ENCODE measurements around the gene ATAD2B. TPM values are rescaled to one million over a fixed set of nuclear protein-coding genes. Genes with fewer than 3 reads are reported as not detected.

ATAD2B gene
- total and polyA plus RNA-seq, 4 donors, result 2.3 to 16.2 (median 11.5) TPM

GRCh38 chr2:23967846-23968245 is 40.9 kb upstream of the ATAD2B start:
- no peak for DNase-seq (ENCODE audit: low spot score)
- 98% methylated on average over 4 of the region's 4 CpGs for WGBS
- Histone ChIP-seq H3K4me3 (ENCODE audit: low read depth in 1 of 3, low read length in 3 of 3) (no peak overlapping the region), H3K9ac (ENCODE audit: low read depth in 1 of 2, low read length in 2 of 2) (no peak overlapping the region), H3K4me1 (ENCODE audit: control insufficient read depth in 4 of 4, insufficient read depth in 4 of 4, low read length in 3 of 4) (no peaks in the 10 kb centered on the region), H3K27me3 (ENCODE audit: control insufficient read depth in 4 of 4, insufficient read depth in 4 of 4, low read length in 3 of 4) (no peaks in the 10 kb centered on the region), H3K9me3 (ENCODE audit: control insufficient read depth in 4 of 4, low read length in 3 of 4) (no peaks in the 10 kb centered on the region), H3K36me3 (ENCODE audit: control insufficient read depth in 4 of 4, insufficient read depth in 3 of 4, low read depth in 1 of 4, low read length in 3 of 4) (peaks cover 0 to 2% (median 0%) of the 10 kb centered on the region in 4 donors), H3K27ac (ENCODE audit: low read depth in 1 of 2, low read length in 2 of 2) (no peak overlapping the region)
- TF ChIP-seq TAF1 (conservative IDR thresholded peaks at IDR 0.05) (no peak), ZBTB33 (IDR thresholded peaks at IDR 0.05) (no peak), HNF4G (IDR thresholded peaks at IDR 0.05) (no peak), FOXA2 (IDR thresholded peaks at IDR 0.05) (no peak), YY1 (IDR thresholded peaks at IDR 0.05) (no peak), ATF3 (IDR thresholded peaks at IDR 0.05) (no peak), GABPA (IDR thresholded peaks at IDR 0.05 in 1 of 2, conservative IDR thresholded peaks at IDR 0.05 in 1 of 2) (no peak), RAD21 (IDR thresholded peaks at IDR 0.05) (no peak), SP1 (IDR thresholded peaks at IDR 0.05) (no peak), RXRA (IDR thresholded peaks at IDR 0.05) (no peak), NR2F2 (IDR thresholded peaks at IDR 0.05) (no peak), HNF4A (conservative IDR thresholded peaks at IDR 0.05) (no peak)
- TF ChIP-seq, protein P1, sequence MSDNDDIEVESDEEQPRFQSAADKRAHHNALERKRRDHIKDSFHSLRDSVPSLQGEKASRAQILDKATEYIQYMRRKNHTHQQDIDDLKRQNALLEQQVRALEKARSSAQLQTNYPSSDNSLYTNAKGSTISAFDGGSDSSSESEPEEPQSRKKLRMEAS (IDR thresholded peaks at IDR 0.05), result no peak
- TF ChIP-seq, protein P2, sequence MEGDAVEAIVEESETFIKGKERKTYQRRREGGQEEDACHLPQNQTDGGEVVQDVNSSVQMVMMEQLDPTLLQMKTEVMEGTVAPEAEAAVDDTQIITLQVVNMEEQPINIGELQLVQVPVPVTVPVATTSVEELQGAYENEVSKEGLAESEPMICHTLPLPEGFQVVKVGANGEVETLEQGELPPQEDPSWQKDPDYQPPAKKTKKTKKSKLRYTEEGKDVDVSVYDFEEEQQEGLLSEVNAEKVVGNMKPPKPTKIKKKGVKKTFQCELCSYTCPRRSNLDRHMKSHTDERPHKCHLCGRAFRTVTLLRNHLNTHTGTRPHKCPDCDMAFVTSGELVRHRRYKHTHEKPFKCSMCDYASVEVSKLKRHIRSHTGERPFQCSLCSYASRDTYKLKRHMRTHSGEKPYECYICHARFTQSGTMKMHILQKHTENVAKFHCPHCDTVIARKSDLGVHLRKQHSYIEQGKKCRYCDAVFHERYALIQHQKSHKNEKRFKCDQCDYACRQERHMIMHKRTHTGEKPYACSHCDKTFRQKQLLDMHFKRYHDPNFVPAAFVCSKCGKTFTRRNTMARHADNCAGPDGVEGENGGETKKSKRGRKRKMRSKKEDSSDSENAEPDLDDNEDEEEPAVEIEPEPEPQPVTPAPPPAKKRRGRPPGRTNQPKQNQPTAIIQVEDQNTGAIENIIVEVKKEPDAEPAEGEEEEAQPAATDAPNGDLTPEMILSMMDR (IDR thresholded peaks at IDR 0.05; ENCODE audit: low read depth, low read length, missing input control), result no peak

DNA sequence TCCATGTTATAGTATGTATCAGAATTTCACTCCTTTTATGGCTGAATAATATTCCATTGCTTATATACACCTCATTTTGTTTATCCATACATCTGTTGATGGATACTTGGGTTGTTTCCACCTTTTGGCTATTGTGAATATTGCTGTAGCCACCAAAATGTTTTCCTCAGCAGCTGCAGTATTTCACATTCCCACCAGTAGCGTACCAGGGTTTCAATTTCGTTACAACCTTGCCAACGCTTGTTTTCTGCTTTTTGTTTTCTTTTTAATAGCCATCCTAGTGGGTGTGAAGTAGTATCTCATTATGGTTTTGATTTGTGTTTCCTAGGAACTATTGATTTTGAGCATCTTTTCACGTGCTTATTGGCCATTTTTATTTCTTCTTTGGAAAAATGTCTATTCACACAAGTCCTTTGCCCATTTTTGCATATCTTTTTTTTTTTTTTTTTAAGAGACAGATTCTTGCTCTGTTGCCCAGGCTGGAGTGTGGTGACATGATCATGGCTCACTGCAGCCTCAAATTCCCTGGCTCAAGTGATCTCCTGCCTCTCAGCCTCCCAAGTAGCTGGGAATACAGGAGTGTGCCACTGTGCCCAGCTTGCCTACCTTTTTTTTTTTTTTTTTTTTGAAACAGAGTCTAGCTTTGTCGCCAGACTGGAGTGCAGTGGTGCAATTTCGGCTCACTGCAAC is 27.5 kb upstream of the ATAD2B start:
- DNase-seq (ENCODE audit: low spot score), result no peak
- H3K9me3 ChIP-seq (ENCODE audit: control insufficient read depth in 4 of 4, low read length in 3 of 4), result no peaks in the 10 kb centered on the region
- no peak overlapping the region for H3K4me3 ChIP-seq (ENCODE audit: low read depth in 1 of 3, low read length in 3 of 3)
- H3K27me3 ChIP-seq (ENCODE audit: control insufficient read depth in 4 of 4, insufficient read depth in 4 of 4, low read length in 3 of 4), result no peaks in the 10 kb centered on the region
- TF ChIP-seq, protein P2 (IDR thresholded peaks at IDR 0.05; ENCODE audit: low read depth, low read length, missing input control), result no peak
- TF ChIP-seq GABPA (IDR thresholded peaks at IDR 0.05 in 1 of 2, conservative IDR thresholded peaks at IDR 0.05 in 1 of 2), result no peak
- H3K36me3 ChIP-seq (ENCODE audit: control insufficient read depth in 4 of 4, insufficient read depth in 3 of 4, low read depth in 1 of 4, low read length in 3 of 4), result no peaks in the 10 kb centered on the region
- H3K9ac ChIP-seq (ENCODE audit: low read depth in 1 of 2, low read length in 2 of 2), result no peak overlapping the region
- no peaks in the 10 kb centered on the region for H3K4me1 ChIP-seq (ENCODE audit: control insufficient read depth in 4 of 4, insufficient read depth in 4 of 4, low read length in 3 of 4)
- 91% methylated on average over 6 of the region's 6 CpGs for WGBS
- H3K27ac ChIP-seq (ENCODE audit: low read depth in 1 of 2, low read length in 2 of 2), result no peak overlapping the region
